ENCODE data around the gene HSD11B2.

The HSD11B2 gene

DNA sequence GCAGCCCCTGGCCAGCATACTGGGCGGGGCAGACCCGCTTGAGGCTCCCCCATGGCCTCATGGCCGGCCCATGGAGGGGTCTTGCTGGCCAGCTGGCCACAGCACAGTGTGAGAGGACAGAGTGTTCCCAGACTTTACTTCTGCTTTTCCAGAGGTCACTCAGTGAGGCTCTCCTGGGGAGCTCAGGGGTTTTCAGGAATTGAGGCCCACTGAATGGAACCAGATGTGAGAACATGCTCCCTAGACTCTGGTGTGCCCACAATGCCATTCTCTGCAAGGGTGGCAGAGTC, 28.9 kb downstream of the HSD11B2 start:
- in situ Hi-C loops (cut with MboI; ENCODE audit: low sequenced_read_pairs, unreplicated experiment) = no loop called here
- TF ChIP-seq, protein P1, sequence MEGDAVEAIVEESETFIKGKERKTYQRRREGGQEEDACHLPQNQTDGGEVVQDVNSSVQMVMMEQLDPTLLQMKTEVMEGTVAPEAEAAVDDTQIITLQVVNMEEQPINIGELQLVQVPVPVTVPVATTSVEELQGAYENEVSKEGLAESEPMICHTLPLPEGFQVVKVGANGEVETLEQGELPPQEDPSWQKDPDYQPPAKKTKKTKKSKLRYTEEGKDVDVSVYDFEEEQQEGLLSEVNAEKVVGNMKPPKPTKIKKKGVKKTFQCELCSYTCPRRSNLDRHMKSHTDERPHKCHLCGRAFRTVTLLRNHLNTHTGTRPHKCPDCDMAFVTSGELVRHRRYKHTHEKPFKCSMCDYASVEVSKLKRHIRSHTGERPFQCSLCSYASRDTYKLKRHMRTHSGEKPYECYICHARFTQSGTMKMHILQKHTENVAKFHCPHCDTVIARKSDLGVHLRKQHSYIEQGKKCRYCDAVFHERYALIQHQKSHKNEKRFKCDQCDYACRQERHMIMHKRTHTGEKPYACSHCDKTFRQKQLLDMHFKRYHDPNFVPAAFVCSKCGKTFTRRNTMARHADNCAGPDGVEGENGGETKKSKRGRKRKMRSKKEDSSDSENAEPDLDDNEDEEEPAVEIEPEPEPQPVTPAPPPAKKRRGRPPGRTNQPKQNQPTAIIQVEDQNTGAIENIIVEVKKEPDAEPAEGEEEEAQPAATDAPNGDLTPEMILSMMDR (IDR thresholded peaks at IDR 0.05; ENCODE audit: borderline replicate concordance, control extremely low read depth, extremely low read depth, insufficient read depth, missing control alignments) = no peak
- no peak for DNase-seq (ENCODE audit: low spot score)

DNA sequence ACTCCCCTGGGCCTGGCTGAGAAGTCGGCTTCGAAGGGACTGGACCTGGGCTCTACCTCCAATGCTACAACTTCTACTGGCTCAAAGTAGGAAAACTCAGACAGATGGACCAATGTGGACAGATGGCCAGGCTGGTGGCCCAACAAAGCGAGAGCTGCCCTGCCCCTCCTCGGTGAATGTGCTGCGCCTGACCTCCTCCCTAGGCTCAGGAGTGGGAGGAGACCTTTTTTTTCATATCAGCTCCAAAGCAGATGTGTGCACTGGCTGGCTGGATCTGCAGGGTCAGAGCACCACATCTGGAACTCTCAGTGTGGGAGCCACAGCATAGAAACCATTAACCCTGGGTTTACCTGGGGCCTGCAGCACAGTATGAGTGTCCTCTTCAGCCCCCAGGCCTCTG, 29.2 kb downstream of the HSD11B2 start:
- in situ Hi-C loops (cut with MboI; ENCODE audit: low sequenced_read_pairs, unreplicated experiment) = no loop called here
- TF ChIP-seq, protein P1 (IDR thresholded peaks at IDR 0.05; ENCODE audit: borderline replicate concordance, control extremely low read depth, extremely low read depth, insufficient read depth, missing control alignments) = no peak

DNA sequence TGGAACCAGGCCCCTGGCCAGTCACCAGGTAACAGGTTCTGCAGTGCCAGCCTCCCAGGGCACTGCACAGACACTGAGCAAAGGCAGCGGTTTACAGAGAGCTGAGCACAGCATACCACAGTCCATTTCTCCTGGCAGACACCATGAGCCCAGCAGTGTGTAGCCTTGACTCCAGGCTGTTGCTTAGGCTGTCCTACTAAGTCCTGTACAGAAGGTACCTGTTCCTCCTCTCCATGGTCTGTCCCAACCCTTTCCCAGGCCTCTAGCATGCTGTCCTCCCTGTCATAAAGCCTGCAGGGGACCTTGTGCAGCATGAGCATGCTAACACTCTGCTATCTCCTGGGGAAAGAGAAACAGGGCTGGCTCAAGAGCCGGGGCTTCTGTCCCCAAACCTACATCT, 30.0 kb downstream of the HSD11B2 start:
- TF ChIP-seq, protein P1 (IDR thresholded peaks at IDR 0.05; ENCODE audit: borderline replicate concordance, control extremely low read depth, extremely low read depth, insufficient read depth, missing control alignments) = no peak
- in situ Hi-C loops (cut with MboI; ENCODE audit: low sequenced_read_pairs, unreplicated experiment) = no loop called here
- DNase-seq (ENCODE audit: low spot score) = no peak

More for the DNA sequence above, 29.2 kb downstream of the HSD11B2 start:
- no peak for DNase-seq (ENCODE audit: low spot score)

DNA sequence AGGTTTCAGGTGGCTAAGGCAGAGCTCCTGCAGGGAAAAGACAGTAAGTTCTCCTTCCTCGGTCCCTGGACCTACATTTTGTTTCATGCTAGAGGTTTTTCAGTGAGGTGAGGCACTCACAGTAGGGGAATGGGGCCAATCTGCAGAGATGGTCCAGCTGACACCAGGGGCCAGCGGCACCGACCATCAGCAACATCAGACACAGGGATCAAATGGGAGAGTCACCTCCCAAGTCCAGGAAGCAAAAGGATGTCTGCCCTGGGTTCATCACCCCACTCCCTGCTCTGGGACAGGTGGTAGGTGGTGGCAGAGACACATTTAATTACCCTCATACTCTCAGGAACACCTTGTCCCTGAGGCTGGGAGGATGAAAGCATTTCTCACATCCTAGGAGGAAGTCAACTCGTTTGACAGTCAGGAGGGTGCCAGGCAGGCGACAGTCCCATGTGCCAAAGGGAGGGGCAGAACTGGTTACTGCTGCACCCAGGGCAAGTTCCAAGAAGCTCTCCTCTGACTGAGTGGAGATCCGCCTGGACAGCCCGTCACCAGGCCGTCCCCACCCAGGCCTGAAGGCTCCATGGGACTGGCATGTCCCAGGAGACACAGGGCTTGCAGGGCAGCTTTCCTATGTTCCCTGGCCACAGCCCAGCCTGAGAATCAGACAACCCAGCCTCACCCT, 30.8 kb downstream of the HSD11B2 start:
- TF ChIP-seq, protein P1 (IDR thresholded peaks at IDR 0.05; ENCODE audit: borderline replicate concordance, control extremely low read depth, extremely low read depth, insufficient read depth, missing control alignments) = no peak
- in situ Hi-C loops (cut with MboI; ENCODE audit: low sequenced_read_pairs, unreplicated experiment) = no loop called here
- DNase-seq (ENCODE audit: low spot score) = no peak

DNA sequence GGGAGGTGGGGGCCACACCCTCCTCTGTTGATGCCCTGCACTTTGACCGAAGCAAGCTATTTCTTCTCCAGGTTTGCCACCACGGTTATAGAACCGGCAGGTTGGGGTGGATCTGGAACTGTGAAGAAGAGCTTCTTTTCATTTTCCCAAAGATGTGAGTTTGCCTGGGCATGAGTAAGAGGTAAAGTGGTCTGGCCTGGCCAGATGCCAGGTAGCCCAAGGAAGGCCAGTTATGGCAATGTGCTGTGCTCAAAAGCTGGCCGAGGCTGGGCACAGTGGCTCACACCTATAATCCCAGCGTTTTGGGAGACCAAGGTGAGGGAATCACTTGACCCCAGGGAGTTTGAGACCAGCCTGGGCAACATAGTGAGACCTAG, 31.3 kb downstream of the HSD11B2 start:
- TF ChIP-seq, protein P1 (IDR thresholded peaks at IDR 0.05; ENCODE audit: borderline replicate concordance, control extremely low read depth, extremely low read depth, insufficient read depth, missing control alignments) = no peak
- in situ Hi-C loops (cut with MboI; ENCODE audit: low sequenced_read_pairs, unreplicated experiment) = no loop called here
- no peak for DNase-seq (ENCODE audit: low spot score)

DNA sequence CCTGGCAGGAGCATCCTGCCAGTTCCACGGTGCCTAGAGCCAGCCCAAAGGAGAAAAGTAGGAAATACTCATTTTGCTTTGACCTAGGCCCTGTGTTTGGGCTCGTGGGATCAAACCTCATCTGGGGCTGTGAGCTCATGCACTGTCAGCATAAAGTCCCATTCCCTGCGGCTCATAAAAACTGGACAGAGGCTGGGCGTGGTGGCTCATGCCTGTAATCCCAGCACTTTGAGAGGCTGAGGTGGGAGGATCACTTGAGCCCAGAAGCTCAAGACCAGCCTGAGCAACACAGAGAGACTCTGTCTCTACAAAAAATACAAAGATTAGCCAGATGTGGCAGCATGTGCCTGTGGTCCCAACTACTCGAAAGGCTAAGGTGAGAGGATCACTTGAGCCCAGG, 32.1 kb downstream of the HSD11B2 start:
- TF ChIP-seq, protein P1 (IDR thresholded peaks at IDR 0.05; ENCODE audit: borderline replicate concordance, control extremely low read depth, extremely low read depth, insufficient read depth, missing control alignments) = no peak
- in situ Hi-C loops (cut with MboI; ENCODE audit: low sequenced_read_pairs, unreplicated experiment) = no loop called here
- DNase-seq (ENCODE audit: low spot score) = no peak
